ENCODE measurements around the gene EPHB1.

- TF ChIP-seq RARB (CRISPR knock-in tag; IDR thresholded peaks at IDR 0.05) (no peak), ESRRG (CRISPR knock-in tag; IDR thresholded peaks at IDR 0.05) (no peak), ZC3H10 (CRISPR knock-in tag; IDR thresholded peaks at IDR 0.05) (no peak), PATZ1 (CRISPR knock-in tag; IDR thresholded peaks at IDR 0.05; ENCODE audit: borderline replicate concordance) (no peak), ARNTL (CRISPR knock-in tag; IDR thresholded peaks at IDR 0.05; ENCODE audit: borderline replicate concordance, low read depth) (no peak), ZNF8 (CRISPR knock-in tag; IDR thresholded peaks at IDR 0.05) (no peak), ZFP30 (CRISPR knock-in tag; IDR thresholded peaks at IDR 0.05) (no peak), ZFP3 (CRISPR knock-in tag; IDR thresholded peaks at IDR 0.05) (no peak)
Measured at GRCh38 chr3:135018149-135018923, 223.3 kb downstream of the EPHB1 start.

Measured in SK-N-SH treated with all-trans-retinoic acid at 6 μM for 48 hours (cell line).